ENCODE data around the gene MYOF.

The MYOF gene

DNA sequence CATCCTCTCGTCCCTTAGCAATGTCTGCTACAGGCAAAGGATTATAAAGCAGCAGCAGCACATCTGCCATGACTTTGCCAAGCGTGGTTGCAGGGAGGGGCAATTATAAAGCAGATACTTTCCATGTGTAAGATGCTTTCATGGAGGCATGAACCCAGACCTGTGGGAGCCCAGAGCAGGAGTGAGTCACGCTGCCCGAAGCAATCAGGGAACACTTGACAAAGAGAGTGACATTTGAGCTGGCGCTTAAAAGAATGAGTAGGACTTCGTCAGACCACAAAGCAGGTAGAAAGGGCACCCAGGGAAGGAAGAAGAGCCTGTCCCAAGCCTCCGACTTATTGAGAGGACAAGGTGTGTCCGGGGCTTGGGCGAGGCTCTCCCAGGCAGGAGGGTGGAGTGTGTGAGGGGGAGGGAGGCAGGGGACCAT lies 147.2 kb downstream of the MYOF start (continued):
- TF ChIP-seq BACH2 (CRISPR knock-in tag; IDR thresholded peaks at IDR 0.05; ENCODE audit: borderline replicate concordance) (no peak), ZNF70 (CRISPR knock-in tag; IDR thresholded peaks at IDR 0.05) (no peak), CSRNP3 (CRISPR knock-in tag; IDR thresholded peaks at IDR 0.05) (no peak), SNAI2 (CRISPR knock-in tag; IDR thresholded peaks at IDR 0.05) (no peak), ZNF565 (CRISPR knock-in tag; conservative IDR thresholded peaks at IDR 0.05; ENCODE audit: low read depth) (no peak)
- TF ChIP-seq, protein P1, sequence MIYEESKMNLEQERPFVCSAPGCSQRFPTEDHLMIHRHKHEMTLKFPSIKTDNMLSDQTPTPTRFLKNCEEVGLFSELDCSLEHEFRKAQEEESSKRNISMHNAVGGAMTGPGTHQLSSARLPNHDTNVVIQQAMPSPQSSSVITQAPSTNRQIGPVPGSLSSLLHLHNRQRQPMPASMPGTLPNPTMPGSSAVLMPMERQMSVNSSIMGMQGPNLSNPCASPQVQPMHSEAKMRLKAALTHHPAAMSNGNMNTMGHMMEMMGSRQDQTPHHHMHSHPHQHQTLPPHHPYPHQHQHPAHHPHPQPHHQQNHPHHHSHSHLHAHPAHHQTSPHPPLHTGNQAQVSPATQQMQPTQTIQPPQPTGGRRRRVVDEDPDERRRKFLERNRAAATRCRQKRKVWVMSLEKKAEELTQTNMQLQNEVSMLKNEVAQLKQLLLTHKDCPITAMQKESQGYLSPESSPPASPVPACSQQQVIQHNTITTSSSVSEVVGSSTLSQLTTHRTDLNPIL (CRISPR knock-in tag; IDR thresholded peaks at IDR 0.05; ENCODE audit: low read depth): no peak
- TF ChIP-seq, protein P2, sequence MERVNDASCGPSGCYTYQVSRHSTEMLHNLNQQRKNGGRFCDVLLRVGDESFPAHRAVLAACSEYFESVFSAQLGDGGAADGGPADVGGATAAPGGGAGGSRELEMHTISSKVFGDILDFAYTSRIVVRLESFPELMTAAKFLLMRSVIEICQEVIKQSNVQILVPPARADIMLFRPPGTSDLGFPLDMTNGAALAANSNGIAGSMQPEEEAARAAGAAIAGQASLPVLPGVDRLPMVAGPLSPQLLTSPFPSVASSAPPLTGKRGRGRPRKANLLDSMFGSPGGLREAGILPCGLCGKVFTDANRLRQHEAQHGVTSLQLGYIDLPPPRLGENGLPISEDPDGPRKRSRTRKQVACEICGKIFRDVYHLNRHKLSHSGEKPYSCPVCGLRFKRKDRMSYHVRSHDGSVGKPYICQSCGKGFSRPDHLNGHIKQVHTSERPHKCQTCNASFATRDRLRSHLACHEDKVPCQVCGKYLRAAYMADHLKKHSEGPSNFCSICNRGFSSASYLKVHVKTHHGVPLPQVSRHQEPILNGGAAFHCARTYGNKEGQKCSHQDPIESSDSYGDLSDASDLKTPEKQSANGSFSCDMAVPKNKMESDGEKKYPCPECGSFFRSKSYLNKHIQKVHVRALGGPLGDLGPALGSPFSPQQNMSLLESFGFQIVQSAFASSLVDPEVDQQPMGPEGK (CRISPR knock-in tag; IDR thresholded peaks at IDR 0.05; ENCODE audit: borderline replicate concordance): no peak

DNA sequence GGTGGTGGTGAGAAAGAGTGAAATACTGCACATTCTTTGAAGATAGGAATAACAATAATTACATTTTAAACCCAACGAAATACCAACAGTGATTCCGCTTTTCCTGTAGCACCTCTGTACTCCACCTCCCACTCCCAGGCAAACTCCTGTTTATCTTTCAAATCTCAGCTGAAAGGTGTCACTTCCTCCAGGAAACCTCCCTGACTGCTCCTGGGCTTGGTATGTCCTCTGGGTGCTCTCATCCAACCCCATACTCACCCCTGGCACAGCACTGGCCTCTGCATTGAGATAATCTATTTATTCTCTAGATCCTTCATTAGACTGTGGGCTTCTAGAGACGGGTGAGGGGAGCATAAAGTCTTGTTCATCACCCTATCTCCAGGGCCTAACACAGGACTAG lies 148.0 kb downstream of the MYOF start:
- no peak for ATAC-seq
- no peak for TF ChIP-seq TOX (CRISPR knock-in tag; IDR thresholded peaks at IDR 0.05; ENCODE audit: borderline replicate concordance)
- TF ChIP-seq ZNF8 (CRISPR knock-in tag; IDR thresholded peaks at IDR 0.05): no peak
- TF ChIP-seq GLIS3 (CRISPR knock-in tag; IDR thresholded peaks at IDR 0.05): no peak
- TF ChIP-seq TSHZ2 (CRISPR knock-in tag; IDR thresholded peaks at IDR 0.05): no peak
- no peak for TF ChIP-seq ESRRG (CRISPR knock-in tag; IDR thresholded peaks at IDR 0.05)
- TF ChIP-seq ISL1 (CRISPR knock-in tag; IDR thresholded peaks at IDR 0.05): no peak
- TF ChIP-seq BACH2 (CRISPR knock-in tag; IDR thresholded peaks at IDR 0.05; ENCODE audit: borderline replicate concordance): no peak
- no peak for TF ChIP-seq TCF4 (CRISPR knock-in tag; IDR thresholded peaks at IDR 0.05; ENCODE audit: borderline replicate concordance)
- no peak for TF ChIP-seq POU6F1 (CRISPR knock-in tag; IDR thresholded peaks at IDR 0.05; ENCODE audit: borderline replicate concordance, low read depth)
- no peak for TF ChIP-seq ZNF565 (CRISPR knock-in tag; conservative IDR thresholded peaks at IDR 0.05; ENCODE audit: low read depth)
- no peak for TF ChIP-seq CSDC2 (CRISPR knock-in tag; IDR thresholded peaks at IDR 0.05)
- TF ChIP-seq ZC3H10 (CRISPR knock-in tag; IDR thresholded peaks at IDR 0.05): no peak
- no peak for TF ChIP-seq ZFP3 (CRISPR knock-in tag; IDR thresholded peaks at IDR 0.05)
- no peak for TF ChIP-seq CSRNP3 (CRISPR knock-in tag; IDR thresholded peaks at IDR 0.05)
- TF ChIP-seq OSR1 (CRISPR knock-in tag; IDR thresholded peaks at IDR 0.05): no peak
- TF ChIP-seq, protein P1 (CRISPR knock-in tag; IDR thresholded peaks at IDR 0.05; ENCODE audit: low read depth): no peak

Measured in SK-N-SH treated with all-trans-retinoic acid at 6 μM for 48 hours (cell line).